K562 (cell line): ENCODE measurements around the gene NDUFV3. TPM values are rescaled to one million over a fixed set of nuclear protein-coding genes. Genes with fewer than 3 reads are reported as not detected.

Experiments used
- ATAC-seq: fragments of 200-7000 bp; cut with Tn5 transposase; 3 replicates; pipeline ENCODE4 v1.9.1; 2020; ENCODE audit warnings: moderate library complexity
- BruUV-seq: library from RNA; stranded (reverse); fragments of 400-500 nt; replicated peaks from 2 replicates; lab custom pipeline; 2021; lab: Mats Ljungman, UMichigan
- CTCF ChIA-PET: fragments of 300-600 bp; formaldehyde crosslinking; extraction: SDS; loops from one replicate; lab custom pipeline; 2021; ENCODE audit warnings: low intra/inter-chr PET ratio; lab: Yijun Ruan, JAX
- POLR2A ChIA-PET: fragments of 300-600, 350-650 bp; sonication (Branson Sonifier 250); formaldehyde crosslinking; extraction: SDS; loops from one replicate; lab custom pipeline; 2021; ENCODE audit warnings: antibody characterized with exemption, inconsistent platforms; lab: Yijun Ruan, JAX
- DNase-seq, 4 experiments: peaks; one replicate each; pipeline versions ENCODE4 v3.0.0 to v3.0.0-alpha.2; 2011 to 2018; ENCODE audit warnings: low spot score in 3 of 4, mixed read lengths in 3 of 4; ENCODE audit errors: extremely low read depth in 1 of 4
- FAIRE-seq: peaks from 2 replicates; lab custom pipeline; 2011; peaks lifted over from hg19 to GRCh38; lab: Jason Lieb, UNC
- H2AFZ ChIP-seq: 2 replicates; pipeline ENCODE4 v1.6.0; 2011; ENCODE audit warnings: low read depth, low read length, control low read depth, inconsistent platforms
- H3K27ac ChIP-seq: fragments of 200-600 bp; 3 replicates; pipeline ENCODE4 v1.8.0; 2011; ENCODE audit warnings: low read depth, mild to moderate bottlenecking, control low read depth, inconsistent platforms, low read length, moderate library complexity, mixed read lengths; ENCODE audit errors: extremely low read depth
- H3K27me3 ChIP-seq, 2 experiments: fragments of 300-600 bp in 1 of 2; 2 replicates in 1 of 2; 3 replicates in 1 of 2; pipeline versions ENCODE4 v1.6.0 to v1.8.0; 2011; ENCODE audit warnings: inconsistent platforms in 2 of 2, low read length in 2 of 2, mild to moderate bottlenecking in 1 of 2, mixed read lengths in 1 of 2, moderate library complexity in 1 of 2; ENCODE audit not compliant: control insufficient read depth in 2 of 2, insufficient read depth in 2 of 2
- H3K36me3 ChIP-seq: fragments of 300-600 bp; 3 replicates; pipeline ENCODE4 v1.8.0; 2011; ENCODE audit warnings: mild to moderate bottlenecking, low read length, inconsistent platforms; ENCODE audit not compliant: control insufficient read depth, insufficient read depth
- H3K4me1 ChIP-seq, 2 experiments: fragments of 200-600 bp in 1 of 2; replicated peaks in 1 of 2; 2 replicates in 1 of 2; 3 replicates in 1 of 2; pipeline versions ENCODE4 v1.5.1 to v1.8.0; 2011; ENCODE audit warnings: inconsistent platforms in 2 of 2, low read length in 2 of 2, mild to moderate bottlenecking in 1 of 2, mixed read lengths in 1 of 2, moderate library complexity in 1 of 2; ENCODE audit not compliant: control insufficient read depth in 2 of 2, insufficient read depth in 2 of 2
- H3K4me2 ChIP-seq: 2 replicates; pipeline ENCODE4 v1.6.1; 2011; ENCODE audit warnings: low read length, control low read depth, inconsistent platforms, mixed read lengths; ENCODE audit not compliant: insufficient read depth
- H3K4me3 ChIP-seq: fragments of 200-600 bp; sonication (generic), shearing (Covaris generic); 2 replicates; pipeline ENCODE4 v1.5.1; 2016; ENCODE audit warnings: control low read depth, inconsistent platforms
- H3K79me2 ChIP-seq: fragments of 200-600 bp; 3 replicates; pipeline ENCODE4 v1.8.0; 2011; ENCODE audit warnings: low read length, inconsistent platforms; ENCODE audit not compliant: control insufficient read depth, insufficient read depth
- H3K9ac ChIP-seq, 2 experiments: 2 replicates each; pipeline versions ENCODE4 v1.6.0 to v1.6.1; 2011; ENCODE audit warnings: low read depth in 2 of 2, low read length in 2 of 2, control low read depth in 1 of 2, inconsistent platforms in 1 of 2, mild to moderate bottlenecking in 1 of 2, mixed read lengths in 1 of 2; ENCODE audit not compliant: insufficient read depth in 1 of 2
- H3K9me1 ChIP-seq: one replicate; pipeline ENCODE4 v1.6.0; 2011; ENCODE audit warnings: inconsistent platforms, mild to moderate bottlenecking, low read length, moderate library complexity; ENCODE audit not compliant: control insufficient read depth, insufficient read depth
- H3K9me3 ChIP-seq: replicated peaks from 2 replicates; pipeline ENCODE4 v1.5.1; 2011; ENCODE audit warnings: low read depth, low read length, inconsistent platforms; ENCODE audit not compliant: control insufficient read depth, insufficient read depth
- H4K20me1 ChIP-seq: replicated peaks from 2 replicates; pipeline ENCODE4 v1.6.1; 2011; ENCODE audit warnings: low read length, inconsistent platforms, mixed read lengths; ENCODE audit not compliant: control insufficient read depth, insufficient read depth
- CEBPG ChIP-seq, 3 experiments: fragments of 200-800 bp in 1 of 3; sonication (Bioruptor generic) in 1 of 3; sonication (generic) in 1 of 3; formaldehyde crosslinking in 1 of 3; IDR thresholded peaks in 2 of 3; conservative IDR thresholded peaks in 1 of 3; 2 replicates each; pipeline versions ENCODE4 v1.6.1 to v1.8.0; 2016 to 2022; ENCODE audit warnings: missing compliant biosample characterization in 2 of 3, missing genetic modification characterization in 2 of 3, mild to moderate bottlenecking in 1 of 3, missing genetic modification reagents in 1 of 3
- DPF2 ChIP-seq: fragments of 450-650 bp; IDR thresholded peaks from 2 replicates; pipeline ENCODE4 v1.6.1; 2016
- FOXA1 ChIP-seq: fragments of 450-650 bp; IDR thresholded peaks from 2 replicates; pipeline ENCODE4 v1.6.1; 2016; ENCODE audit warnings: mild to moderate bottlenecking, borderline replicate concordance
- GABPB2 ChIP-seq: fragments of 250-450 bp; sonication (Bioruptor Pico); conservative IDR thresholded peaks from 2 replicates; pipeline ENCODE4 v1.5.1; 2021; ENCODE audit warnings: mild to moderate bottlenecking
- GATAD2A ChIP-seq: fragments of 450-650 bp; IDR thresholded peaks from 2 replicates; pipeline ENCODE4 v1.6.1; 2017
- HLTF ChIP-seq: fragments of 450-650 bp; IDR thresholded peaks from 2 replicates; pipeline ENCODE4 v1.6.1; 2016
- LCOR ChIP-seq: sonication (generic); formaldehyde crosslinking; IDR thresholded peaks from 2 replicates; pipeline ENCODE4 v1.8.0; 2022; ENCODE audit warnings: mild to moderate bottlenecking, missing genetic modification reagents
- MCM7 ChIP-seq, 2 experiments: fragments of 450-650 bp; IDR thresholded peaks; 2 replicates each; pipeline ENCODE4 v1.6.1; 2016 to 2018
- NFE2 ChIP-seq: IDR thresholded peaks from 2 replicates; pipeline ENCODE4 v1.6.1; 2014; ENCODE audit warnings: antibody characterized with exemption, low read depth
- OTX1 ChIP-seq: fragments of 450-650 bp; formaldehyde crosslinking; IDR thresholded peaks from 2 replicates; pipeline ENCODE4 v1.4.0; 2022; ENCODE audit warnings: mild to moderate bottlenecking
- PCBP1 ChIP-seq: fragments of 200-400 bp; formaldehyde crosslinking; IDR thresholded peaks from 2 replicates; pipeline ENCODE4 v1.6.1; 2018; ENCODE audit warnings: mild to moderate bottlenecking, low read depth, low read length; ENCODE audit not compliant: poor library complexity, severe bottlenecking
- PHF8 ChIP-seq: fragments of 200-600 bp; sonication (generic); IDR thresholded peaks from 2 replicates; pipeline ENCODE4 v1.6.1; 2012; ENCODE audit warnings: mixed run types, mild to moderate bottlenecking, inconsistent platforms, low read length, moderate library complexity, borderline replicate concordance
- PTBP1 ChIP-seq: fragments of 200-400 bp; formaldehyde crosslinking; IDR thresholded peaks from 2 replicates; pipeline ENCODE4 v1.6.1; 2017; ENCODE audit warnings: low read depth, low read length
- SAFB2 ChIP-seq: fragments of 200-400 bp; formaldehyde crosslinking; IDR thresholded peaks from 2 replicates; pipeline ENCODE4 v1.6.1; 2018; ENCODE audit warnings: borderline replicate concordance, low read length, low read depth, moderate library complexity; ENCODE audit not compliant: severe bottlenecking
- ZC3H8 ChIP-seq: fragments of 450-650 bp; IDR thresholded peaks from 2 replicates; pipeline ENCODE4 v1.6.1; 2017
- ZFP36 ChIP-seq: fragments of 150-350 bp; IDR thresholded peaks from 2 replicates; pipeline ENCODE4 v1.6.1; 2018; ENCODE audit warnings: low read length, low read depth; ENCODE audit not compliant: partially characterized antibody
- ZNF184 ChIP-seq: sonication (generic); formaldehyde crosslinking; IDR thresholded peaks from 2 replicates; pipeline ENCODE4 v1.5.0; 2020; ENCODE audit warnings: missing genetic modification reagents
- ZNF316 ChIP-seq: fragments of 450-650 bp; IDR thresholded peaks from 2 replicates; pipeline ENCODE4 v1.6.1; 2016
- WGBS: fragments of 100-300 bp; shearing (Covaris generic); methylation state at CpG from one replicate; pipeline ENCODE4 v1.1.6; 2016; ENCODE audit warnings: low coverage, mixed read lengths; ENCODE audit not compliant: insufficient coverage; ENCODE audit errors: missing lambda C conversion rate; 5-methylcytosine and 5-hydroxymethylcytosine counted together
- in situ Hi-C: fragments of 300-500 bp; cut with MboI; formaldehyde crosslinking; loops from 4 replicates; pipeline ENCODE4 v1.15.0; 2018; ENCODE audit warnings: inconsistent platforms, mixed read lengths
- intact Hi-C: fragments of 100-400 bp; cut with micrococcal nuclease; formaldehyde crosslinking; loops from 2 replicates; pipeline ENCODE4 v1.14.2; 2022
- polyA plus RNA-seq, 8 experiments: library from polyadenylated mRNA; depleted of rRNA in 4 of 8; stranded (reverse) in 5 of 8; unstranded in 3 of 8; fragments of >200 nt; fragmentation: Nextera tagmentation in 2 of 8; fragmentation: Illumina TruSeq in 1 of 8; extraction: Ambion mirVana in 2 of 8; extraction: Trizol in 1 of 8; gene quantifications; 2 replicates each; pipeline versions ENCODE4 v1.2.1 to v1.2.3, GENCODE V29; 2011 to 2014; ENCODE audit warnings: inconsistent platforms in 1 of 8, missing spikeins in 1 of 8
- total RNA-seq, 7 experiments: library from RNA; depleted of rRNA in 6 of 7; stranded (reverse); fragments of >200 nt in 6 of 7; fragmentation: Illumina TruSeq in 2 of 7; extraction: Trizol in 2 of 7; gene quantifications; 2 replicates each; pipeline versions ENCODE4 v1.2.1 to v1.2.3, GENCODE V29; 2011 to 2021; ENCODE audit warnings: low replicate concordance in 1 of 7
- TF ChIP-seq, protein P1 (sequence below): fragments of 450-650 bp; IDR thresholded peaks from 2 replicates; pipeline ENCODE4 v1.6.1; 2017; ENCODE audit warnings: mild to moderate bottlenecking, moderate library complexity
- TF ChIP-seq, protein P2 (sequence below): sonication (generic); formaldehyde crosslinking; IDR thresholded peaks from 2 replicates; pipeline ENCODE4 v1.8.0; 2022; ENCODE audit warnings: mild to moderate bottlenecking, missing genetic modification reagents
- TF ChIP-seq, protein P3 (sequence below): fragments of 250-450 bp; sonication (Bioruptor Pico); IDR thresholded peaks from 2 replicates; pipeline ENCODE4 v1.8.0; 2021; ENCODE audit warnings: moderate library complexity, mild to moderate bottlenecking, inconsistent platforms

The NDUFV3 gene
- total and polyA plus RNA-seq, 9 of the 15 experiments (the other 6 are each of a cell fraction or from before 2014, with no cell fraction given) = 19.1 to 87.8 (median 74.3) TPM

DNA sequence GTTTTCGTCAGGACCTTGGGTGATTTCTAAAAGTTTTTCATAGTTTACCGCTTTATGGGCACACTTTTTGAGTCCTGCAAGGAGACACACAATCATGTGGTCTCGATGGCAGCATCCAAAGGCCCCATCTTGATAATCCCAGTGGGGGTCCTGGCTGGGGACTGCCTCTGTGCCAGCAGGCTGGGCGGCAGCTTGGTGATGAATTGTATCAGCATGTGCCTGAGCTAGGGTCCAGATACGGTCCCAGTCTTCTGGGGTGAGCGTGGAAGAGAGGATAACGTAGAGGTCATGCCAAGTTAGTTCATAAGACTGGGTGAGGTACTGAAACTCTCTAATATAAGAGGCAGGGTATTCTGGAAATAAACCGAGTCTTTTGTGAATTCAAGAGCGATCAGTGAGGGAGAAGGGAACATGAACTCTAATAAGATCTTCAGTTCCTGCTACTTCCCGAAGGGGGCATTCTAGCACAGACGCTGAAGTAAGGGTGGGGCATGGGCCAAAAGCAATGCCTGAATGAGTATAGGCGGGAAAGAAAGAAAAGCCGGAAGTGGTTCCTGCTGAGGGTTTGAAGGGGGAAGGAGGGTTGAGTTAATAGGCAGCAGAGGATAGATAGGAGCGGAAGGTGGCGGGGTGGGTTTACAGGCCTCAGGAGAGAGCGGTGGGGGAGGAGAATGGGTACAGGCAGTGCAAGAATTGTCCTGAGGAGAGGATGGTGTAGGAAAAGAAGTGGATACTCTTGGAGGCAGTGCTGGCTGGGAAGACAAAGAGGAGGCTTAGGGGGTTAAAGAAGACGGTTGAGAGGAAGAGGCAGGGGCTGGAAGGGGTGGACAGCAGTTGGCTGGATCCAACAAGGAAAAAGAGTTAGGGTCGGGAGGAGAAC is 30.7 kb downstream of the NDUFV3 start (continued):
- TF ChIP-seq, protein P1, sequence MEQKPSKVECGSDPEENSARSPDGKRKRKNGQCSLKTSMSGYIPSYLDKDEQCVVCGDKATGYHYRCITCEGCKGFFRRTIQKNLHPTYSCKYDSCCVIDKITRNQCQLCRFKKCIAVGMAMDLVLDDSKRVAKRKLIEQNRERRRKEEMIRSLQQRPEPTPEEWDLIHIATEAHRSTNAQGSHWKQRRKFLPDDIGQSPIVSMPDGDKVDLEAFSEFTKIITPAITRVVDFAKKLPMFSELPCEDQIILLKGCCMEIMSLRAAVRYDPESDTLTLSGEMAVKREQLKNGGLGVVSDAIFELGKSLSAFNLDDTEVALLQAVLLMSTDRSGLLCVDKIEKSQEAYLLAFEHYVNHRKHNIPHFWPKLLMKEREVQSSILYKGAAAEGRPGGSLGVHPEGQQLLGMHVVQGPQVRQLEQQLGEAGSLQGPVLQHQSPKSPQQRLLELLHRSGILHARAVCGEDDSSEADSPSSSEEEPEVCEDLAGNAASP = no peak
- TF ChIP-seq ZFP36 (no peak), NFE2 (no peak), GABPB2 (CRISPR knock-in tag) (no peak)
- TF ChIP-seq, all 486 proteins: peak for 180

DNA sequence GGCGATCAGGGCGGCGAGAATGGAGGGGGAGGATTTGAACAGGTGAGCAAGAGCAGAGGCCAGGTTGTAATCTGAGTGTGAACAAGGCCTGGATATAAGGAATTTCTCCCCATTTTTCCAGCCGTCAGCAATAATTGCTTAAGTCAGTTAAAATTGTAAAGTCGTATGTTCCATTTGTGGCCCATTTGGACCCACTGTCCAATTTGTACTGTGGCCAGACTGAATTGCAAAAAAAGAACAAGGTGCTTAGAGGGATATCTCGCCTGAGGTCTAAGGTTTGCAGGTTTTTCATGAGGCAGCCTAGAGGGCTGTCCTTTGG is 31.3 kb downstream of the NDUFV3 start:
- Histone ChIP-seq H3K79me2 (no peaks in the 10 kb centered on the region), H2AFZ (peak overlapping the region; percentile 96), H3K4me1 (peaks cover 33 to 36% of the 10 kb centered on the region in 2 experiments), H3K36me3 (no peaks in the 10 kb centered on the region), H3K9ac (peak overlapping the region; percentile 58 to 74; a peak in 3 of 4 replicates), H3K4me2 (peak overlapping the region; percentile 44), H3K4me3 (no peak overlapping the region), H3K9me3 (no peaks in the 10 kb centered on the region), H3K27ac (peak overlapping the region; percentile 79), H3K9me1 (no peaks in the 10 kb centered on the region), H3K27me3 (no peaks in the 10 kb centered on the region), H4K20me1 (no peaks in the 10 kb centered on the region)
- in situ Hi-C loops (loop anchor here (25.0 kb wide), 1 partner anchor 188 kb away; the partner anchor contains the start of gene U2AF1), intact Hi-C loops (loop anchor here (2.0 to 5.0 kb wide), 3 partner anchors 47 to 723 kb away; partner anchors contain the start of genes PKNOX1 and WDR4)
- WGBS = 64% methylated on average over 6 of the region's 6 CpGs
- ChIA-PET POLR2A (no interaction called here), CTCF (interaction anchor here (0.6 kb wide), 1 partner anchor 339 kb away, joined by 4 read pairs; no protein-coding TSS in a partner anchor)
- TSS peak; percentile 91 for BruUV-seq
- FAIRE-seq (no peak), ATAC-seq (no peak), DNase-seq (no peak)
- TF ChIP-seq PHF8 (no peak), DPF2 (0 out of 2 replicates have a peak, but pooled peaks have one; percentile 10), GATAD2A (no peak), CEBPG (CRISPR knock-in tag; IDR thresholded peaks at IDR 0.05) (no peak), CEBPG (tag; conservative IDR thresholded peaks at IDR 0.05 in 1 of 2, IDR thresholded peaks at IDR 0.05 in 1 of 2) (no peak), MCM7 (IDR thresholded peaks at IDR 0.05) (no peak), FOXA1 (no peak), SAFB2 (no peak), LCOR (CRISPR knock-in tag) (no peak), ZNF316 (peak; percentile 93), PTBP1 (no peak), ZC3H8 (0 out of 2 replicates have a peak, but pooled peaks have one; percentile 8), ZNF184 (CRISPR knock-in tag) (no peak), OTX1 (CRISPR knock-in tag) (0 out of 2 replicates have a peak, but pooled peaks have one; percentile 3), HLTF (no peak; the same call in none of the 2 replicates), PCBP1 (no peak)
- TF ChIP-seq, protein P2, sequence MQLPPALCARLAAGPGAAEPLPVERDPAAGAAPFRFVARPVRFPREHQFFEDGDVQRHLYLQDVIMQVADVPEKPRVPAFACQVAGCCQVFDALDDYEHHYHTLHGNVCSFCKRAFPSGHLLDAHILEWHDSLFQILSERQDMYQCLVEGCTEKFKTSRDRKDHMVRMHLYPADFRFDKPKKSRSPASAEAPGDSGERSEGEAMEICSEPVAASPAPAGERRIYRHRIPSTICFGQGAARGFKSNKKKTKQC = no peak
- TF ChIP-seq, protein P3, sequence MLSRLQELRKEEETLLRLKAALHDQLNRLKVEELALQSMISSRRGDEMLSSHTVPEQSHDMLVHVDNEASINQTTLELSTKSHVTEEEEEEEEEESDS (CRISPR knock-in tag) = no peak
